GM10266 (cell line): ENCODE measurements around the gene TCF25.

Experiments
- DNase-seq: peaks from one replicate; pipeline ENCODE4 v3.0.0; 2012; ENCODE audit errors: extremely low spot score
- TF ChIP-seq, protein P1 (sequence below): IDR thresholded peaks from 2 replicates; pipeline ENCODE4 v1.5.1; 2012; ENCODE audit warnings: mild to moderate bottlenecking, low read depth; ENCODE audit not compliant: control insufficient read depth, insufficient read depth; ENCODE audit errors: missing control alignments

The TCF25 gene

DNA sequence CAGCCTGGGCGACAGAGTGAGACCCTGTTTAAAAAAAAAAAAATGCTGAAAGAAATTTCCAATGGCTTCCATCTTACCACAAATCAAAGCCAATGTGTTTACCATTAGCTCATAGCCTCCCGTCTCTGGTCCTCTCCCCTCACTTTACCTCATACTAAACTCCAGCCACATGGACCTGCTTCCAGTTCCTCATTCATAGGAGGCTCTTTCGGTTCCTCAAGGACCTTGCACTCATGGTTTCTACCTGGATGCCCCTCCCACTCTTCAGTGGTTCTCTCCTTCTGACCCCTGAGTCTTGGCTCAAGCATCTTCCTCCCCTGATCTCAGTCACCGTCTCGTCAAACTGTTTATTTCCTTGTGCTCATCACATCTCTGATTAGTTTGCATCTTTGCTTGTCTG is 71.4 kb downstream of the TCF25 start:
- DNase-seq, result no peak
- TF ChIP-seq, protein P1, sequence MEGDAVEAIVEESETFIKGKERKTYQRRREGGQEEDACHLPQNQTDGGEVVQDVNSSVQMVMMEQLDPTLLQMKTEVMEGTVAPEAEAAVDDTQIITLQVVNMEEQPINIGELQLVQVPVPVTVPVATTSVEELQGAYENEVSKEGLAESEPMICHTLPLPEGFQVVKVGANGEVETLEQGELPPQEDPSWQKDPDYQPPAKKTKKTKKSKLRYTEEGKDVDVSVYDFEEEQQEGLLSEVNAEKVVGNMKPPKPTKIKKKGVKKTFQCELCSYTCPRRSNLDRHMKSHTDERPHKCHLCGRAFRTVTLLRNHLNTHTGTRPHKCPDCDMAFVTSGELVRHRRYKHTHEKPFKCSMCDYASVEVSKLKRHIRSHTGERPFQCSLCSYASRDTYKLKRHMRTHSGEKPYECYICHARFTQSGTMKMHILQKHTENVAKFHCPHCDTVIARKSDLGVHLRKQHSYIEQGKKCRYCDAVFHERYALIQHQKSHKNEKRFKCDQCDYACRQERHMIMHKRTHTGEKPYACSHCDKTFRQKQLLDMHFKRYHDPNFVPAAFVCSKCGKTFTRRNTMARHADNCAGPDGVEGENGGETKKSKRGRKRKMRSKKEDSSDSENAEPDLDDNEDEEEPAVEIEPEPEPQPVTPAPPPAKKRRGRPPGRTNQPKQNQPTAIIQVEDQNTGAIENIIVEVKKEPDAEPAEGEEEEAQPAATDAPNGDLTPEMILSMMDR, result no peak

DNA sequence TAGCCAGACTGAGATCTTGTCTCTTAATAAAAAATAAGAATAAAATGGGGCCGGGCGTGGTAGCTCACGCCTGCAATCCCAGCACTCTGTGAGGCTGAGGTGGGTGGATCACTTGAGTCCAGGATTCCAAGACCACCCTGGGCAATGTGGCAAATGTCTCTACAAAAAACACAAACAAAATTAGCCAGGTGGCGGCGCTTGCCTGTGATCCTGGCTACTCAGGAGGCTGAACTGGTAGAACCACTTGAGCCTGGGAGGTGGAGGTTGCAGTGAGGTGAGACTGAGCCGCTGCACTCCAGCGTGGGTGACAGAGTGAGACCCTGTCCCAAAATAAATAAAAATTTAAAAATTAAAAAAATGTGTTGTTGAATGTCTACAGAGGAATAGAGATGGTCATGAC is 72.3 kb downstream of the TCF25 start:
- TF ChIP-seq, protein P1, result no peak
- no peak for DNase-seq

DNA sequence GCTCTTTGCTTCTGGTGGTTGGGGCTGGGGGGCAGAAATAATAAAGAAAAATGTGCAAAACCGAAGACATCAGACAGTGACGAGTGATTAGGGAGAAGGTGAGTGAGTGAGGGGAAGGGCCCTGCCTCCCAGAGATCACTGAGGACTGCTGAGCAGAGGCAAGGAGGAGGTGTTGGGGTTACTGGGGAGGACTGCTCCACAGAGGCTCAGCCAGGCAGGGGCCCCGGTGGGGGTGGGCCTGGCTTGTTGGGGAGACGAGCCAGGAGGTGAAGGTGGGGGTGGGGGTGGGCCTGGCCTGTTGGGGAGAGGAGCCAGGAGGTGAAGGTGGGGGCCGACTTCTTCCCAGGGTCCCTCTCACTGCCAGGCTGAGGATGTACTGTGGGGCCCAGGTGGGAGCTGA is 73.1 kb downstream of the TCF25 start:
- DNase-seq, result no peak
- TF ChIP-seq, protein P1, result no peak

DNA sequence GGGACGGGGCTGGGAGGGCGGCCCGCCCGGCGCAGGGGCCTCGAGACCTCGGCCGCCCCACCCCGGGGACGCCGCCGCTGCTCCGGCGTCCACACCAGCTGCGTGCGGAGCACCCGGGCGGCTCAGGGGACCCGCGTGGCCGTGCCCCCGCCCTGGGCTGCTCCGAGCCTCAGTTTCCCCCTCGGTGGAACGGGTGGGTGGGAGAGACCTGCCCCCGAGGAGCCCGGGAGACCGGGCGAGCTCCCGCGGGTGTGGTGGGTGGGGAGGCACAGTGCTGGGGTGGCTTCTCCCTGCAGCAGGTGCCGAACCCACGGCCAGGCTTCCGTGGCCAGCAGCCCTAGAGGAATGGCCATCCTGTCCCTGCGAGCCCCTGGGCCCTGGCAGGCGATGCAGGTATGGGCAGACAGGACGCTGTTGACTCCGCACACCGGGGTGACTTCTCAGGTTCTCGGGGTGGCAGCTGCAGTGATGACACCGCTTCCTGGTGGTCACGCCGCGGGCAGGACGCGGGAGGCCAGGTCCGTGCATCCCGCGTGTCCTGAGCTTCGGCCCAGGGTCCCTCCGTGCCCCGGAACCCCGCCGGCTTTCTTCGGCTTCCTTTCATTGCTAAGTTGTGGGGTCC is 75.8 kb downstream of the TCF25 start:
- TF ChIP-seq, protein P1, result no peak
- no peak for DNase-seq

DNA sequence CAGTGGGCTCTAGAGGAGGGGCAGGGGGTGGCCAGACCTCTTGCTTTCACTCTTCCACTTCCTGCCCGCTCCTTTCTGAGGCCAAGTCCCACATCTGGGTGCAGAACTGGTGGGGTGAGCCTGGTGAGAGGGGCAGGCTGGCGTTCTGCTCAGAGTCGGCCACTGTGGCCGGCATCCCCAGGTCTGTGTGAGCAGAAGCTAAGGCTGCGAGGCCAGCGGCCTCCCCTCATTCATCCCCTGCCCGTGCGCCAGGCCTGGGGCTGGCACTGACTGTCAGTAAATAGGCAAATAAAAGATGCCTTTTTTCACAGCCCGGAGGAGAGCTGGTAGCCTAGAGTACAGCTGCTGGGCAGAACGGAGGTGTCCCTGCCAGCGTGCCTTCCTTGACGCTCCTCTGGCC is 76.4 kb downstream of the TCF25 start:
- DNase-seq, result no peak
- TF ChIP-seq, protein P1, result no peak

DNA sequence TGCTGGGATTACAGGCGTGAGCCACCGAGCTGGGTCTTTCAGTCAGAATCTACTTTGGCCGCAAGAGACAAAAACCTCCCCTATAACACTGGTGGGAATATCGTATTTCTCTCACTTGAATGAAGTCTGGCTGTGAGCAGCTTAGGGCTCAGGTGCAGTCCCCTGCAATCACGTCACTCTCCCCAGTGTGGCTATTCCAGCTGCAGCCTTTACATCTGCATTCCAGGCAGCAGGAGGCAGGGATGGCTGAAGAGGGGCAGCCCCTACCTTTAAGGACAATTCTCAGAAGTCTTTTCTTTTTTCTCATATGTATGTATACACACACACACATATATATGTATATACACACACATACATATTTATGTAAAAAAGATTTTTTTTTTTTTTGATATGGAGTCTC is 78.1 kb downstream of the TCF25 start:
- no peak for DNase-seq
- TF ChIP-seq, protein P1, result no peak

DNA sequence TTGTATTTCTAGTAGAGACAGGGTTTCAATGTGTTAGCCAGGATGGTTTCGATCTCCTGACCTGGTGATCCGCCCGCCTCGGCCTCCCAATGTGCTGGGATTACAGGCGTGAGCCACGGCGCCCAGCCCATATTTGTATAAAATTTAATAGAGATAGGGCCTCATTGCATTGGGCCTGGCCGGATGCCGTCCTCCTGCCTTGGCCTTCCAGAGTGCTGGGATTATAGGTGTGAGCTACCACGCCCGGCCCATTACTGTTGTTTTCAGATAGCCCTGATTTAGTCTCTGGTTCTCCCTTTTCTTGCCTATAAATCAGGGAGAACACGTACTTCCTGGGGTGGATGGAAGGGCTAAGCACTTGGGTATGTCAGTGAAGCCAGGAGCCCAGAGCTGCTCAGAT is 78.7 kb downstream of the TCF25 start:
- TF ChIP-seq, protein P1, result no peak
- no peak for DNase-seq
